GM12872 (cell line): ENCODE measurements around the gene MAPK4.

Experiments used
- CTCF ChIP-seq: IDR thresholded peaks from 3 replicates; pipeline ENCODE4 v1.5.1; 2011; ENCODE audit warnings: low read depth, mild to moderate bottlenecking, low read length, moderate library complexity; ENCODE audit not compliant: insufficient read depth

MAPK4 gene

GRCh38 chr18:50715919-50716318, 156.0 kb downstream of the MAPK4 start:
- TF ChIP-seq CTCF, result no peak

- no peak for TF ChIP-seq CTCF
These were observed 157.0 kb downstream of the MAPK4 start for GRCh38 chr18:50716902-50717301.

GRCh38 chr18:50717563-50717962, 157.7 kb downstream of the MAPK4 start:
- no peak for TF ChIP-seq CTCF

- no peak for TF ChIP-seq CTCF
These were observed 159.8 kb downstream of the MAPK4 start for GRCh38 chr18:50719471-50720324.

- no peak for TF ChIP-seq CTCF
These were observed 160.4 kb downstream of the MAPK4 start for GRCh38 chr18:50720325-50720674.

GRCh38 chr18:50721006-50721405, 161.1 kb downstream of the MAPK4 start:
- TF ChIP-seq CTCF, result no peak

GRCh38 chr18:50721451-50722120, 161.7 kb downstream of the MAPK4 start:
- no peak for TF ChIP-seq CTCF
